SK-N-SH (cell line): ENCODE measurements around the gene AP4E1.

Experiments
- CHD2 ChIP-seq: fragments of 150-350 bp; IDR thresholded peaks from 2 replicates; pipeline ENCODE4 v1.6.1; 2018; ENCODE audit warnings: low read length; ENCODE audit not compliant: partially characterized antibody
- EP300 ChIP-seq, 2 experiments: IDR thresholded peaks; 2 replicates each; pipeline versions ENCODE4 v1.4.0 to v1.6.1; 2012; ENCODE audit warnings: borderline replicate concordance in 1 of 2, low read depth in 1 of 2, low read length in 1 of 2
- EZH2phosphoT487 ChIP-seq: fragments of 200-600 bp; sonication (generic); IDR thresholded peaks from 2 replicates; pipeline ENCODE4 v1.6.1; 2017; ENCODE audit warnings: low read depth, mixed run types, mild to moderate bottlenecking, antibody characterized with exemption, moderate library complexity, borderline replicate concordance
- FOXM1 ChIP-seq: IDR thresholded peaks from 2 replicates; pipeline ENCODE4 v1.4.0; 2012; ENCODE audit warnings: low read depth, mild to moderate bottlenecking
- JUND ChIP-seq: IDR thresholded peaks from 2 replicates; pipeline ENCODE4 v1.4.0; 2012
- POLR2AphosphoS5 ChIP-seq: IDR thresholded peaks from 2 replicates; pipeline ENCODE4 v1.6.1; 2012; ENCODE audit warnings: low read depth, low read length
- RAD21 ChIP-seq: IDR thresholded peaks from 2 replicates; pipeline ENCODE4 v1.6.1; 2012; ENCODE audit warnings: mild to moderate bottlenecking, low read length
- RCOR1 ChIP-seq: fragments of 150-350 bp; IDR thresholded peaks from 2 replicates; pipeline ENCODE4 v1.6.1; 2017; ENCODE audit warnings: antibody characterized with exemption, low read length
- RFX5 ChIP-seq: IDR thresholded peaks from 2 replicates; pipeline ENCODE4 v1.6.1; 2012; ENCODE audit warnings: mild to moderate bottlenecking, improper control_type of control experiment, low read length
- SIN3A ChIP-seq: IDR thresholded peaks from 2 replicates; pipeline ENCODE4 v1.6.1; 2012; ENCODE audit warnings: low read depth, mild to moderate bottlenecking, low read length, moderate library complexity, borderline replicate concordance
- YY1 ChIP-seq: IDR thresholded peaks from 2 replicates; pipeline ENCODE4 v1.4.0; 2012; ENCODE audit warnings: low read depth, mild to moderate bottlenecking
- TF ChIP-seq, protein P1 (sequence below): fragments of 200-600 bp; sonication (generic); IDR thresholded peaks from 2 replicates; pipeline ENCODE4 v1.6.1; 2017; ENCODE audit warnings: antibody characterized with exemption, mild to moderate bottlenecking, moderate library complexity
- TF ChIP-seq, protein P2 (sequence below): IDR thresholded peaks from 2 replicates; pipeline ENCODE4 v1.4.0; 2012; ENCODE audit warnings: low read depth
- TF ChIP-seq, protein P3 (sequence below): IDR thresholded peaks from 2 replicates; pipeline ENCODE4; 2012

DNA sequence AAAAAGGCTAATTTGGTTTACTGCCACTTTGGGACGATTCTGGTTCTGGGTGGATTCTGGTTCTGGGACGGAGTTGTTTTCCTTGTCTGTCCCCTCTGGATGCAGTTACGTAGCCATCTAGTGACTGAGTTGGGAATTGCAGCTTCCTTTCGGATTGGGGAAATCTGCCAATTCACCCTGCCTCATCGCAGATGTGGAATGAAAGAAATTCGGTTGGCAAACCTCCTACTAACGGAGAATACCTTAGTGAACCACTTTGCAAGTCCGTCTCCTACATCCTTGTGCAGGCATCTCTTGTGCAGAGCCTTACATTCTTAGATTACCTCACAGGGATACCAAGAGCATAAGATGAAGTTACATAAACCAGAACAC lies 31.5 kb upstream of the AP4E1 start:
- TF ChIP-seq, protein P1, sequence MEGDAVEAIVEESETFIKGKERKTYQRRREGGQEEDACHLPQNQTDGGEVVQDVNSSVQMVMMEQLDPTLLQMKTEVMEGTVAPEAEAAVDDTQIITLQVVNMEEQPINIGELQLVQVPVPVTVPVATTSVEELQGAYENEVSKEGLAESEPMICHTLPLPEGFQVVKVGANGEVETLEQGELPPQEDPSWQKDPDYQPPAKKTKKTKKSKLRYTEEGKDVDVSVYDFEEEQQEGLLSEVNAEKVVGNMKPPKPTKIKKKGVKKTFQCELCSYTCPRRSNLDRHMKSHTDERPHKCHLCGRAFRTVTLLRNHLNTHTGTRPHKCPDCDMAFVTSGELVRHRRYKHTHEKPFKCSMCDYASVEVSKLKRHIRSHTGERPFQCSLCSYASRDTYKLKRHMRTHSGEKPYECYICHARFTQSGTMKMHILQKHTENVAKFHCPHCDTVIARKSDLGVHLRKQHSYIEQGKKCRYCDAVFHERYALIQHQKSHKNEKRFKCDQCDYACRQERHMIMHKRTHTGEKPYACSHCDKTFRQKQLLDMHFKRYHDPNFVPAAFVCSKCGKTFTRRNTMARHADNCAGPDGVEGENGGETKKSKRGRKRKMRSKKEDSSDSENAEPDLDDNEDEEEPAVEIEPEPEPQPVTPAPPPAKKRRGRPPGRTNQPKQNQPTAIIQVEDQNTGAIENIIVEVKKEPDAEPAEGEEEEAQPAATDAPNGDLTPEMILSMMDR, result peak; percentile 97
- TF ChIP-seq EZH2phosphoT487 (no peak), JUND (no peak), RCOR1 (no peak), RFX5 (no peak), CHD2 (peak; percentile 44), POLR2AphosphoS5 (peak; percentile 18; the same call in 1 of the 2 replicates), EP300 (IDR thresholded peaks at IDR 0.05; ENCODE audit: borderline replicate concordance in 1 of 2, low read depth in 1 of 2, low read length in 1 of 2) (no peak), SIN3A (no peak), YY1 (no peak), RAD21 (peak; percentile 94), FOXM1 (no peak)
- TF ChIP-seq, protein P2, sequence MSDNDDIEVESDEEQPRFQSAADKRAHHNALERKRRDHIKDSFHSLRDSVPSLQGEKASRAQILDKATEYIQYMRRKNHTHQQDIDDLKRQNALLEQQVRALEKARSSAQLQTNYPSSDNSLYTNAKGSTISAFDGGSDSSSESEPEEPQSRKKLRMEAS, result 0 out of 2 replicates have a peak, but pooled peaks have one; percentile 29
- TF ChIP-seq, protein P3, sequence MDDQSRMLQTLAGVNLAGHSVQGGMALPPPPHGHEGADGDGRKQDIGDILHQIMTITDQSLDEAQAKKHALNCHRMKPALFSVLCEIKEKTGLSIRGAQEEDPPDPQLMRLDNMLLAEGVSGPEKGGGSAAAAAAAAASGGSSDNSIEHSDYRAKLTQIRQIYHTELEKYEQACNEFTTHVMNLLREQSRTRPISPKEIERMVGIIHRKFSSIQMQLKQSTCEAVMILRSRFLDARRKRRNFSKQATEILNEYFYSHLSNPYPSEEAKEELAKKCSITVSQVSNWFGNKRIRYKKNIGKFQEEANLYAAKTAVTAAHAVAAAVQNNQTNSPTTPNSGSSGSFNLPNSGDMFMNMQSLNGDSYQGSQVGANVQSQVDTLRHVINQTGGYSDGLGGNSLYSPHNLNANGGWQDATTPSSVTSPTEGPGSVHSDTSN, result peak; percentile 12; the same call in 1 of the 2 replicates
